Suprapubic skin (tissue), 4 donors: ENCODE data around the gene PAX7.

ENCODE experiments used
- CTCF ChIP-seq, 2 donors: fragments of 200-600 bp in 1 of 2; fragments of 450-650 bp in 1 of 2; sonication (generic) in 1 of 2; IDR thresholded peaks; one replicate each; pipeline ENCODE4 v1.5.1; 2016 to 2019; ENCODE audit warnings: antibody characterized with exemption in 2 of 2, mild to moderate bottlenecking in 1 of 2, moderate library complexity in 1 of 2
- POLR2A ChIP-seq, 2 donors: fragments of 450-650 bp; IDR thresholded peaks; one replicate each; pipeline ENCODE4 v1.6.1; 2017; ENCODE audit warnings: antibody characterized with exemption in 2 of 2, mild to moderate bottlenecking in 2 of 2, moderate library complexity in 2 of 2
- POLR2AphosphoS5 ChIP-seq, 3 donors: sonication (generic); formaldehyde crosslinking; IDR thresholded peaks; one replicate each; pipeline ENCODE4 v1.6.1; 2017; ENCODE audit warnings: antibody characterized with exemption in 3 of 3

GRCh38 chr1:18714404-18715175 lies 83.9 kb downstream of the PAX7 start:
- TF ChIP-seq POLR2AphosphoS5 (IDR thresholded peaks at IDR 0.05) (no peak), CTCF (IDR thresholded peaks at IDR 0.05) (no peak), POLR2A (IDR thresholded peaks at IDR 0.05) (no peak)
